ENCODE results near the gene ARHGAP23.
"Not testable (repeated sequence)": the region's sequence is repeated elsewhere in the genome, so short reads cannot be mapped to it uniquely, and the experiment has no call there.

The ARHGAP23 gene

GRCh38 chr17:38461683-38462082 is 33.4 kb downstream of the ARHGAP23 start:
- DNase-seq = no peak

GRCh38 chr17:38463451-38463858 is 35.2 kb downstream of the ARHGAP23 start:
- no peak for DNase-seq

- no peak for DNase-seq
Observed at GRCh38 chr17:38464251-38464722, 36.0 kb downstream of the ARHGAP23 start.

- DNase-seq = no peak
Observed at GRCh38 chr17:38464723-38465390, 36.6 kb downstream of the ARHGAP23 start.

- no peak for DNase-seq
Observed at GRCh38 chr17:38465391-38466345, 37.4 kb downstream of the ARHGAP23 start.

- no peak for DNase-seq
Observed at GRCh38 chr17:38466346-38467315, 38.4 kb downstream of the ARHGAP23 start.

GRCh38 chr17:38467491-38467890 is 39.2 kb downstream of the ARHGAP23 start:
- DNase-seq = no peak

GRCh38 chr17:38469875-38470274 is 41.6 kb downstream of the ARHGAP23 start:
- DNase-seq = no peak

- not testable (repeated sequence) for DNase-seq
Observed at GRCh38 chr17:38471253-38471652, 43.0 kb downstream of the ARHGAP23 start.

- not testable (repeated sequence) for DNase-seq
Observed at GRCh38 chr17:38474666-38475065, 46.4 kb downstream of the ARHGAP23 start.

GRCh38 chr17:38476549-38476948 is 48.3 kb downstream of the ARHGAP23 start:
- DNase-seq = no peak

GRCh38 chr17:38477417-38477816 is 49.2 kb downstream of the ARHGAP23 start:
- DNase-seq = not testable (repeated sequence)

- DNase-seq = not testable (repeated sequence)
Observed at GRCh38 chr17:38477951-38478350, 49.7 kb downstream of the ARHGAP23 start.

- not testable (repeated sequence) for DNase-seq
Observed at GRCh38 chr17:38478667-38479066, 50.4 kb downstream of the ARHGAP23 start.

GRCh38 chr17:38482039-38482699 is 53.9 kb downstream of the ARHGAP23 start:
- not testable (repeated sequence) for DNase-seq

GRCh38 chr17:38482700-38483043 is 54.4 kb downstream of the ARHGAP23 start:
- not testable (repeated sequence) for DNase-seq

GRCh38 chr17:38484242-38485145 is 56.2 kb downstream of the ARHGAP23 start:
- DNase-seq = not testable (repeated sequence)

- DNase-seq = no peak
Observed at GRCh38 chr17:38485146-38485468, 56.8 kb downstream of the ARHGAP23 start.

- DNase-seq = not testable (repeated sequence)
Observed at GRCh38 chr17:38485681-38486298, 57.5 kb downstream of the ARHGAP23 start.

- DNase-seq = not testable (repeated sequence)
Observed at GRCh38 chr17:38489774-38490173, 61.5 kb downstream of the ARHGAP23 start.

All from SIG-M5 (cell line).